IMR-90 (cell line): ENCODE measurements around the gene POU3F3. TPM values are rescaled to one million over a fixed set of nuclear protein-coding genes. Genes with fewer than 3 reads are reported as not detected.

Source experiments
- ATAC-seq: fragments of 200-7000 bp; cut with Tn5 transposase; 2 replicates; pipeline ENCODE4 v1.9.1; 2020; ENCODE audit warnings: low read depth, mild to moderate bottlenecking, moderate library complexity
- BruUV-seq: library from RNA; stranded (reverse); fragments of 400-500 nt; replicated peaks from 2 replicates; lab custom pipeline; 2021; lab: Mats Ljungman, UMichigan
- CTCF ChIA-PET: fragments of 300-600 bp; formaldehyde crosslinking; extraction: SDS; loops from one replicate; lab custom pipeline; 2021; ENCODE audit warnings: antibody characterized with exemption; lab: Yijun Ruan, JAX
- POLR2A ChIA-PET: fragments of 300-600 bp; sonication (Branson Sonifier 250); formaldehyde crosslinking; loops from one replicate; lab custom pipeline; 2022; ENCODE audit warnings: antibody characterized with exemption; ENCODE audit not compliant: unreplicated experiment; lab: Charles Lee
- DNase-seq: peaks from one replicate; pipeline ENCODE4 v3.0.0; 2013
- H2AFZ ChIP-seq: replicated peaks from 2 replicates; pipeline ENCODE3; 2013; ENCODE audit warnings: low read length, mild to moderate bottlenecking; ENCODE audit not compliant: poor library complexity
- H2AK5ac ChIP-seq: 2 replicates; pipeline ENCODE4 v1.6.1; 2013; ENCODE audit warnings: low read depth, low read length, inconsistent platforms
- H2AK9ac ChIP-seq: replicated peaks from 2 replicates; pipeline ENCODE3; 2013; ENCODE audit warnings: mild to moderate bottlenecking, low read depth, low read length, moderate library complexity; ENCODE audit not compliant: poor library complexity
- H2BK120ac ChIP-seq: 2 replicates; pipeline ENCODE4 v1.6.1; 2013; ENCODE audit warnings: low read depth, low read length, inconsistent platforms
- H2BK15ac ChIP-seq: 3 replicates; pipeline ENCODE4 v1.6.1; 2013; ENCODE audit warnings: low read depth, low read length, inconsistent platforms
- H2BK20ac ChIP-seq: 2 replicates; pipeline ENCODE4 v1.6.1; 2013; ENCODE audit warnings: low read depth, mild to moderate bottlenecking, inconsistent platforms, low read length, moderate library complexity
- H2BK5ac ChIP-seq: 2 replicates; pipeline ENCODE4 v1.6.1; 2013; ENCODE audit warnings: mild to moderate bottlenecking, low read depth, low read length, inconsistent platforms; ENCODE audit not compliant: poor library complexity, severe bottlenecking
- H3K14ac ChIP-seq: replicated peaks from 2 replicates; pipeline ENCODE4 v1.6.1; 2013; ENCODE audit warnings: low read depth, low read length, inconsistent platforms
- H3K18ac ChIP-seq: 2 replicates; pipeline ENCODE4 v1.6.1; 2013; ENCODE audit warnings: low read depth, low read length, control low read depth
- H3K23ac ChIP-seq: 2 replicates; pipeline ENCODE4 v1.6.1; 2013; ENCODE audit warnings: low read depth, low read length, inconsistent platforms
- H3K27ac ChIP-seq: 2 replicates; pipeline ENCODE4 v1.5.1; 2013; ENCODE audit warnings: mild to moderate bottlenecking, control low read depth, low read length; ENCODE audit not compliant: insufficient read depth
- H3K27me3 ChIP-seq: 2 replicates; pipeline ENCODE4 v1.6.1; 2013; ENCODE audit warnings: low read length; ENCODE audit not compliant: control insufficient read depth, insufficient read depth
- H3K36me3 ChIP-seq: 2 replicates; pipeline ENCODE4 v1.6.1; 2013; ENCODE audit warnings: low read length, mixed read lengths; ENCODE audit not compliant: control insufficient read depth, insufficient read depth
- H3K4ac ChIP-seq: 2 replicates; pipeline ENCODE4 v1.6.1; 2013; ENCODE audit warnings: low read depth, low read length, inconsistent platforms
- H3K4me1 ChIP-seq: 2 replicates; pipeline ENCODE4 v1.6.1; 2013; ENCODE audit warnings: low read length, mixed read lengths; ENCODE audit not compliant: control insufficient read depth, insufficient read depth
- H3K4me2 ChIP-seq: 2 replicates; pipeline ENCODE4 v1.6.1; 2013; ENCODE audit warnings: low read depth, mild to moderate bottlenecking, control low read depth, low read length, moderate library complexity
- H3K4me3 ChIP-seq: 2 replicates; pipeline ENCODE4 v1.5.1; 2013; ENCODE audit warnings: low read depth, mild to moderate bottlenecking, control low read depth, low read length, moderate library complexity; ENCODE audit not compliant: insufficient read depth
- H3K56ac ChIP-seq: 2 replicates; pipeline ENCODE4 v1.6.1; 2013; ENCODE audit warnings: low read length, inconsistent platforms; ENCODE audit not compliant: insufficient read depth; ENCODE audit errors: extremely low read depth
- H3K79me1 ChIP-seq, 2 experiments: 2 replicates each; pipeline ENCODE4 v1.6.1; 2013; ENCODE audit warnings: low read length in 2 of 2, inconsistent platforms in 1 of 2, low read depth in 1 of 2
- H3K9ac ChIP-seq: 2 replicates; pipeline ENCODE4 v1.6.1; 2013; ENCODE audit warnings: low read depth, low read length, control low read depth
- H3K9me1 ChIP-seq: 2 replicates; pipeline ENCODE4 v1.6.1; 2013; ENCODE audit warnings: low read length, inconsistent platforms; ENCODE audit not compliant: insufficient read depth
- H3K9me3 ChIP-seq: 2 replicates; pipeline ENCODE4 v1.6.1; 2013; ENCODE audit warnings: low read length; ENCODE audit not compliant: control insufficient read depth, insufficient read depth
- H4K20me1 ChIP-seq: 2 replicates; pipeline ENCODE4 v1.6.1; 2013; ENCODE audit warnings: low read length, inconsistent platforms; ENCODE audit not compliant: insufficient read depth
- H4K5ac ChIP-seq: 2 replicates; pipeline ENCODE4 v1.6.1; 2013; ENCODE audit warnings: mild to moderate bottlenecking, low read depth, low read length, control low read depth
- H4K8ac ChIP-seq, 2 experiments: 2 replicates each; pipeline ENCODE4 v1.6.1; 2013; ENCODE audit warnings: low read depth in 2 of 2, low read length in 2 of 2, control low read depth in 1 of 2, inconsistent platforms in 1 of 2
- H4K91ac ChIP-seq: 2 replicates; pipeline ENCODE4 v1.6.1; 2013; ENCODE audit warnings: low read depth, low read length, inconsistent platforms; ENCODE audit not compliant: insufficient read depth
- BHLHE40 ChIP-seq: fragments of 150-350 bp; IDR thresholded peaks from 2 replicates; pipeline ENCODE4 v1.6.1; 2016; ENCODE audit warnings: mild to moderate bottlenecking, low read depth, low read length
- CEBPB ChIP-seq: IDR thresholded peaks from 2 replicates; pipeline ENCODE4 v1.6.1; 2012; ENCODE audit warnings: low read depth, low read length, improper control_type of control experiment
- CHD1 ChIP-seq: IDR thresholded peaks from 2 replicates; pipeline ENCODE4 v1.6.1; 2012; ENCODE audit warnings: low read depth, low read length, improper control_type of control experiment
- CTCF ChIP-seq: conservative IDR thresholded peaks from 2 replicates; pipeline ENCODE4 v1.5.1; 2012; ENCODE audit warnings: mild to moderate bottlenecking, low read depth, low read length, improper control_type of control experiment
- FOS ChIP-seq: fragments of 150-350 bp; IDR thresholded peaks from 2 replicates; pipeline ENCODE4 v1.6.1; 2016; ENCODE audit warnings: low read depth, low read length
- MAFK ChIP-seq: IDR thresholded peaks from 2 replicates; pipeline ENCODE4 v1.6.1; 2012; ENCODE audit warnings: low read depth, low read length, improper control_type of control experiment
- MXI1 ChIP-seq: IDR thresholded peaks from 2 replicates; pipeline ENCODE4 v1.6.1; 2012; ENCODE audit warnings: low read depth, mild to moderate bottlenecking, low read length, moderate library complexity, borderline replicate concordance
- NFE2L2 ChIP-seq: fragments of 150-350 bp; IDR thresholded peaks from 2 replicates; pipeline ENCODE4 v1.6.1; 2016; ENCODE audit warnings: low read depth, mild to moderate bottlenecking, low read length
- POLR2A ChIP-seq: IDR thresholded peaks from 2 replicates; pipeline ENCODE4 v1.6.1; 2012; ENCODE audit warnings: mild to moderate bottlenecking, low read depth, low read length
- RAD21 ChIP-seq: IDR thresholded peaks from 2 replicates; pipeline ENCODE4 v1.6.1; 2012; ENCODE audit warnings: low read length, improper control_type of control experiment
- RCOR1 ChIP-seq: IDR thresholded peaks from 2 replicates; pipeline ENCODE4 v1.6.1; 2012; ENCODE audit warnings: mild to moderate bottlenecking, low read length, improper control_type of control experiment; ENCODE audit not compliant: insufficient replicate concordance
- RFX5 ChIP-seq: IDR thresholded peaks from 2 replicates; pipeline ENCODE4 v1.8.0; 2012; ENCODE audit warnings: low read depth, mild to moderate bottlenecking, low read length, moderate library complexity
- WGBS, 2 experiments: methylation state at CpG; one replicate each; pipeline versions ENCODE4 v1.1.5 to v1.1.7; 2013; ENCODE audit warnings: missing lambda C conversion rate in 2 of 2; ENCODE audit not compliant: insufficient read length in 1 of 2; ENCODE audit errors: extremely low coverage in 2 of 2; 5-methylcytosine and 5-hydroxymethylcytosine counted together
- dilution Hi-C: fragments of 300-500 bp; cut with HindIII; formaldehyde crosslinking; loops from one replicate; pipeline ENCODE4 v1.14.3; 2018; ENCODE audit warnings: low sequenced_read_pairs; ENCODE audit not compliant: unreplicated experiment
- in situ Hi-C: fragments of 300-500 bp; cut with MboI; formaldehyde crosslinking; loops from 3 replicates; pipeline ENCODE4 v1.14.3; 2019; ENCODE audit warnings: low sequenced_read_pairs, inconsistent platforms, mixed read lengths
- intact Hi-C: fragments of 100-400 bp; cut with micrococcal nuclease; formaldehyde crosslinking; loops from 2 replicates; pipeline ENCODE4 v1.10.0; 2022
- polyA plus RNA-seq, 3 experiments: library from polyadenylated mRNA; depleted of rRNA; stranded (reverse); fragments of >200 nt; gene quantifications; 2 replicates each; pipeline ENCODE4 v1.2.3, GENCODE V29; 2012; ENCODE audit warnings: low replicate concordance in 1 of 3
- total RNA-seq: library from RNA; depleted of rRNA; stranded (reverse); fragments of >200 nt; gene quantifications from 2 replicates; pipeline ENCODE4 v1.2.3, GENCODE V29; 2012

The POU3F3 gene
- total and polyA plus RNA-seq, 2 of the 4 experiments (the other 2 are of a cell fraction): not detected

- Histone ChIP-seq H2BK5ac (no peak overlapping the region), H3K9me3 (no peaks in the 10 kb centered on the region), H2BK120ac (no peak overlapping the region), H4K8ac (no peak overlapping the region), H3K4me1 (no peaks in the 10 kb centered on the region), H4K20me1 (no peaks in the 10 kb centered on the region), H3K4me3 (no peak overlapping the region), H4K91ac (no peak overlapping the region), H3K9me1 (no peaks in the 10 kb centered on the region), H3K27ac (no peak overlapping the region), H3K23ac (no peak overlapping the region), H2BK15ac (no peak overlapping the region), H2BK20ac (no peak overlapping the region), H2AK5ac (no peak overlapping the region), H2AFZ (no peak overlapping the region), H3K9ac (no peak overlapping the region), H3K4ac (no peak overlapping the region), H3K79me1 (no peaks in the 10 kb centered on the region), H3K27me3 (no peaks in the 10 kb centered on the region), H2AK9ac (no peak overlapping the region), H3K18ac (no peak overlapping the region), H3K14ac (no peak overlapping the region), H3K4me2 (no peak overlapping the region), H4K5ac (no peak overlapping the region), H3K56ac (no peak overlapping the region), H3K36me3 (no peaks in the 10 kb centered on the region)
- in situ Hi-C loops: no loop called here
- CTCF ChIA-PET: interaction anchor here (1.4 kb wide), 1 partner anchor 13 kb away, joined by 3 read pairs; no protein-coding TSS in a partner anchor
- intact Hi-C loops: no loop called here
- no TSS peak for BruUV-seq
- no peak for DNase-seq
- dilution Hi-C loops: no loop called here
- no peak for TF ChIP-seq RCOR1
- TF ChIP-seq POLR2A: no peak
- TF ChIP-seq BHLHE40: no peak
- TF ChIP-seq RFX5: no peak
- no peak for TF ChIP-seq RAD21
- TF ChIP-seq NFE2L2: no peak
- no peak for TF ChIP-seq CTCF
- no peak for TF ChIP-seq MXI1
- no peak for TF ChIP-seq CEBPB
- TF ChIP-seq FOS: no peak
- TF ChIP-seq CHD1: no peak
- no peak for TF ChIP-seq MAFK
- POLR2A ChIA-PET: no interaction called here
- WGBS, 2 experiments: no CpG with 5 or more reads among the region's 3 CpGs
- no peak for ATAC-seq
These were observed 17.6 kb upstream of the POU3F3 start for GRCh38 chr2:104836265-104836664.
